ENCODE data around the gene DOK1.

- TF ChIP-seq POLR2A (IDR thresholded peaks at IDR 0.05; ENCODE audit: low read depth) = no peak
- no peak for TF ChIP-seq CTCF (IDR thresholded peaks at IDR 0.05)
- no peak for TF ChIP-seq POLR2AphosphoS5 (IDR thresholded peaks at IDR 0.05)
Measured at GRCh38 chr2:74583504-74583903, 29.0 kb downstream of the DOK1 start.

Data from esophagus muscularis mucosa (tissue), 3 donors.